ENCODE results near the gene BCL11A.

The BCL11A gene

DNA sequence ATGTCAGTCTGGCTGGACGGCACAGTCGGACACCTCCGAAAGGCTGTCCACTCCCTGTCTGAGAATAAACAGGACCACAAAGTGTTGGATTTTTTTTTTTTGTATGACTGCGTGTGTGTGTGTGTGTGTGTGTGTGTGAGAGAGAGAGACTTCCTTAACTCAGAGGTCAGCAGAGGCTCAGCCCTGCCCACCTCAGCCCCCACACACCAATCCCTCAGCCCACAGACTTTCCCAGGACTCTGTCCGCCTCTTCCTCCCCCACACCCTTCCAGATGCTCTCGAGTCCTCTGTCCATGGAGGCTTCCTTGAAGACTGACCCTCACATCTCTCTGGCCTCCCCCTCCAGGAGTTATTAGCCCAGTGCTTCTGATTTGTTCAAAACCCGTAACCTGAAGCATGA is 147.3 kb downstream of the BCL11A start:
- no peak for DNase-seq (ENCODE audit: low spot score)

DNA sequence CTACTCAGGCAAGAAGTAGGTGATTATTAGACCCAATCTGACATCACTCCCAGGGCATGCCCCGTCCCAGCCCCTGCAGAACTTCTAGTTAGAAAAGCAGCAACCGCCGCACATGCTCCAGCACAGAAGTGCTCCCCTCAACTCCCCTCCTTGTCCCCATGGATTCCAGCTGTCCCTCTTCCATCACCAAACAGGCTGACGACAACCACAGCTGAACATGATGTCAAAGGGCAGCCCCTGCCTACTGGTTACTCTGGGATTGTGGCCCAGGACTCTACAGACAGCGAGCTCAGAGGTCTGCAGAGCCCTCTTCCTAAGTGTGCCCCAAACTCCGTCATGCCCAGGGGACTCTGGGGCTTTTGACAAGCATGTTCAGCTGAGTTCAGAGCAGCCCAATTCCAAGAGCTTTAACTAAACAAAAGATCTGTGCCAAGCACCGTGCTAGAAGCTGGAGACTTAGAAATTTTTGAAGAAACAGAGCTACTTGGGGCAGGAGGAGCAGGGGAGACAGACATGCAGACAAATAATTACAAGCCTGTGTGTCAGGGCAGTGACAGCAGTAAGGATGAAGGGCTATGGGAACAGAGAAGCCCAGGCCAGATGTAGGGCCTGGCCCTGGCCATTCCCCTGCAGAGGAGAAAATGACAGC is 148.1 kb downstream of the BCL11A start:
- no peak for DNase-seq (ENCODE audit: low spot score)

Measured in globus pallidus (tissue), 1 donor.